ENCODE data around the gene TMEM9. TPM values are rescaled to one million over a fixed set of nuclear protein-coding genes. Genes with fewer than 3 reads are reported as not detected.

The TMEM9 gene
- total RNA-seq, 1 experiment from 2014 or later: 27.1 TPM

DNA sequence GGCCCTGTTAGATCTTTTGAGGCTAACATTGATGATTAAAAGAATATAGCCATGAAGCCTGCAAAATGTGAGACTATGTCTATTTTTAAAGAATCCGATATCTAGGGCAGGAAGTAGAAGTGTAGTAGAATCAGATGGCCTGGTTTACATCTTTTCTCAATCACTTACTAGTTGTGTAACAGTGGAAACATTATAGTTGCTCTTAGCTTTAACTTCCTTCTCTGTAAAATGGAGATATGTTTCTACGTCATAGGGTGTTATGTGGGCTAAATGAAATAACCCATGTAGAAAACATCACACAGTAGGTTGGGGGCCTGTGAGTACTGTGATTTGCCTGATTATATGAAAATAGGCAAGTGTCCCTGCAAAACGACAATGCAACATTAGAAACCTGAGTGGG is 31.9 kb upstream of the TMEM9 start:
- H2AFZ ChIP-seq (ENCODE audit: low read length): no peak overlapping the region
- no peaks in the 10 kb centered on the region for H3K9me2 ChIP-seq (replicated peaks; ENCODE audit: insufficient read depth, low read length)
- H3K79me2 ChIP-seq (ENCODE audit: low read length): no peaks in the 10 kb centered on the region
- H3K4me2 ChIP-seq (ENCODE audit: low read depth, low read length, poor library complexity, severe bottlenecking): no peak overlapping the region
- no peaks in the 10 kb centered on the region for H4K20me1 ChIP-seq (ENCODE audit: insufficient read depth, low read depth, low read length)
- peaks cover 9% of the 10 kb centered on the region for H3K4me1 ChIP-seq (ENCODE audit: low read length)
- no peak for DNase-seq
- no peak overlapping the region for H3K4me3 ChIP-seq (ENCODE audit: low read length)
- H3K27ac ChIP-seq (ENCODE audit: low read length): no peak overlapping the region
- no peaks in the 10 kb centered on the region for H3K27me3 ChIP-seq (ENCODE audit: low read length)
- no peaks in the 10 kb centered on the region for H3K36me3 ChIP-seq (ENCODE audit: insufficient read depth, low read length)
- no peaks in the 10 kb centered on the region for H3K9me3 ChIP-seq (ENCODE audit: low read length)
- no peak overlapping the region for H3K9ac ChIP-seq (ENCODE audit: low read length)

DNA sequence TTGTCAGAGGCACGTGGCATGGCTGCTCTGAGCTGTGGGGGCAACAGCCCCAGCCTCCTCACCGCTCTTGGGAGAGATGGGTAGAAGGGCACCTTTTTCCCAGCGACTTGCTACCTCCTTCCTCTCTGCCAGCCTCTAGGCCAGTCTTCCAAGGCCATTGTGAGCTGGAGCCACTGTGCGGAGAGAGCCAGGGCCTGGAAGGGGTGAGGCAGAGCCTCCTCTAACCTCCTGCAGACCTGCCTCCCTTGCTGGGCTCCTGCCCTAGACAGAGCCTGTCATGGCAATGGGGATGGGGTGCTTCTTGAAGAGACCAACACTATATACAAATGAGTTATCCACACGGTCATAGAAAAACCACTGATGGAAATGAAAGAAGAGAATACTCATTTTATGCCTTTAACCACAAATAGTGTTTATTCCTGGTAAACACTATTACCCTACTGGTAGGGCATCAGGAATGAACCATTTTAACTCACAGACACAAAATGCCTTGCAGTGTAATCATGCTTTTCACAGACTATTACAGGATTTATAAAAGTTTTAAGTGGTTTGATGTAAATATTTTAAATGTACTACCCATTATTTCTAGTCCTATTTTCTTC is 31.4 kb upstream of the TMEM9 start:
- no peak overlapping the region for H3K4me3 ChIP-seq (ENCODE audit: low read length)
- peaks cover 12% of the 10 kb centered on the region for H3K4me1 ChIP-seq (ENCODE audit: low read length)
- H3K4me2 ChIP-seq (ENCODE audit: low read depth, low read length, poor library complexity, severe bottlenecking): no peak overlapping the region
- no peak for DNase-seq
- no peaks in the 10 kb centered on the region for H3K27me3 ChIP-seq (ENCODE audit: low read length)
- H3K9ac ChIP-seq (ENCODE audit: low read length): no peak overlapping the region
- no peaks in the 10 kb centered on the region for H3K79me2 ChIP-seq (ENCODE audit: low read length)
- H3K36me3 ChIP-seq (ENCODE audit: insufficient read depth, low read length): no peaks in the 10 kb centered on the region
- H2AFZ ChIP-seq (ENCODE audit: low read length): no peak overlapping the region
- H3K9me2 ChIP-seq (replicated peaks; ENCODE audit: insufficient read depth, low read length): no peaks in the 10 kb centered on the region
- H3K27ac ChIP-seq (ENCODE audit: low read length): no peak overlapping the region
- no peaks in the 10 kb centered on the region for H3K9me3 ChIP-seq (ENCODE audit: low read length)
- H4K20me1 ChIP-seq (ENCODE audit: insufficient read depth, low read depth, low read length): no peaks in the 10 kb centered on the region

DNA sequence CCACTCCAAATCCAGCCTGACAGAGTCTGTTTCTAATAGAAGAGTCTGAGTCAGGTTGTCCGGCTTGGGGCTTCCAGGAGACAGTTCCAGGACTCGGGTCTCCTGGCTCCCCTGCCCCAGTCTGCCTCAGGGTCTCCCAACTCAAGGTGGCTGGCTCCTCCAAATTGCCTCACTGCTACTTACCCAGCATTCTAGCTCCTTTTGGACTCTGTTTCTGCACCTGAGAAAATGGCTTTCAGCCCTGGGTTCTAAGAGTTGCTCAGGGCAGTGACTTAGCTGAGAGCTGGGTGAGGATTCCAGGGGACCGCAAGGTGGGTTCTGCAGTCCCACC is 30.8 kb upstream of the TMEM9 start:
- Histone ChIP-seq H3K27me3 (ENCODE audit: low read length) (no peaks in the 10 kb centered on the region), H3K9me3 (ENCODE audit: low read length) (no peaks in the 10 kb centered on the region), H2AFZ (ENCODE audit: low read length) (no peak overlapping the region), H3K27ac (ENCODE audit: low read length) (no peak overlapping the region), H3K4me1 (ENCODE audit: low read length) (peaks cover 12% of the 10 kb centered on the region), H3K79me2 (ENCODE audit: low read length) (no peaks in the 10 kb centered on the region), H3K9me2 (replicated peaks; ENCODE audit: insufficient read depth, low read length) (no peaks in the 10 kb centered on the region), H4K20me1 (ENCODE audit: insufficient read depth, low read depth, low read length) (no peaks in the 10 kb centered on the region), H3K36me3 (ENCODE audit: insufficient read depth, low read length) (no peaks in the 10 kb centered on the region), H3K9ac (ENCODE audit: low read length) (no peak overlapping the region), H3K4me3 (ENCODE audit: low read length) (no peak overlapping the region), H3K4me2 (ENCODE audit: low read depth, low read length, poor library complexity, severe bottlenecking) (no peak overlapping the region)
- no peak for DNase-seq

DNA sequence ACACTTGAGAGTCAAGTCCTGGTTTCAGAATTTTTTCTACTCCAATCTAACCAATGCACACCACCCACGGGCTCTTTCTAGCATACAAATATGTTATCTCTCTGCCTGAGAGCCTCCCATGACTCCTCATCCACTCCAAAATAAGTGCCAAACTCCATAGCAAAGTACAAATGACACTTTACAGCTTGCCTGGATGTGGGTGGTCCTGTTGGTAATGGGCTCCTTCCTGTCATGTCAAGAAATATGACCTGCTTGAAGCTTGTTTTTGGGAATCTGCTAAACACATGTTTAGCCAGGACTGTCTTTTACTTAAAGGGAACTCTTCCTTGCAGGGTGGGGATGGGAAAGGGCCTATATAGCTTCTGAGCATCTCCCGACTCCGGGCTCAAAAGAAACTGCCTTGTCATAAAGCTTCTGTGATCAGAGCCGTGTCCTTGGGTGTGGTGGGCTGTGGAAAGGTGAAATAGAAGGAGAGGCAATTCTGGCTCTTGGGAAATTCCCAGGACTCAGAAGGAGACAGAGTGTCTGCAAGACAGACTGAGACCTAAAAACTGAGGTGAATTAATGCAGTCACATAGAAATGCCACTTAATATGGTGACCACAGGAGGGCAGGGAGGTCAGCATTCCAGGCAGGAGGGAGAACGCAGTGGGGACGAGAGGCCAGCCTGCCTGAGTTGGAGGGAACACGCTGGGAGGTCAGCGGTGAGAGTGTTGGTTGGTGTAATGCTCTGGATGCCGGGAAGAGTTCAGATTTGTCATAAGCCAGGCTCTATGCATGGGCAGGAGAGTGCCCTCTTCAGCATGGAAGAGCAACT is 30.2 kb upstream of the TMEM9 start:
- Histone ChIP-seq H3K4me3 (ENCODE audit: low read length) (no peak overlapping the region), H3K9me3 (ENCODE audit: low read length) (no peaks in the 10 kb centered on the region), H3K9ac (ENCODE audit: low read length) (no peak overlapping the region), H4K20me1 (ENCODE audit: insufficient read depth, low read depth, low read length) (no peaks in the 10 kb centered on the region), H3K27ac (ENCODE audit: low read length) (no peak overlapping the region), H3K27me3 (ENCODE audit: low read length) (no peaks in the 10 kb centered on the region), H3K36me3 (ENCODE audit: insufficient read depth, low read length) (no peaks in the 10 kb centered on the region), H2AFZ (ENCODE audit: low read length) (no peak overlapping the region), H3K79me2 (ENCODE audit: low read length) (no peaks in the 10 kb centered on the region), H3K4me2 (ENCODE audit: low read depth, low read length, poor library complexity, severe bottlenecking) (no peak overlapping the region), H3K9me2 (replicated peaks; ENCODE audit: insufficient read depth, low read length) (no peaks in the 10 kb centered on the region), H3K4me1 (ENCODE audit: low read length) (peaks cover 12% of the 10 kb centered on the region)
- DNase-seq: peak; percentile 60

DNA sequence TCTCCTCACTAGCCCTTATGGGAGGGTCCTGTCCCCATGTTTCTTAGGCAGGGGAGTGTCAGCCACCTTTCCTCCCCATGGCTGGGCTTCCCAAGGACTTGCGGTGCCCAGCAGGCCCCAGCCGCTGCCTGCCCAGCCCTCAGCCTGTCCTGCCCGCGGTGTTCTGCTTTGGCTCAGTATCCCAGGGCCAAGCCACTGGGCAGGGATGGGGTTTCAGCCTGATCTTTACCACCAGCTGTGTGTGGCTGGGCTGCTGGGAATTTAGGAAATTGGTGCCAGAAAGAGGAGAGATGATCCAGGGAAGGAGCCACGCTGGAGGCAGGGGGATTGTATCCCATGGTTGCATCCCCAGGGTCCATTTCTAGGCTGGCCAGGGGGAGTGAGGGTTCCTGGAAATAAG is 29.5 kb upstream of the TMEM9 start:
- Histone ChIP-seq H3K9me2 (replicated peaks; ENCODE audit: insufficient read depth, low read length) (no peaks in the 10 kb centered on the region), H3K36me3 (ENCODE audit: insufficient read depth, low read length) (no peaks in the 10 kb centered on the region), H4K20me1 (ENCODE audit: insufficient read depth, low read depth, low read length) (no peaks in the 10 kb centered on the region), H3K4me2 (ENCODE audit: low read depth, low read length, poor library complexity, severe bottlenecking) (no peak overlapping the region), H3K9me3 (ENCODE audit: low read length) (no peaks in the 10 kb centered on the region), H3K79me2 (ENCODE audit: low read length) (no peaks in the 10 kb centered on the region), H3K27me3 (ENCODE audit: low read length) (no peaks in the 10 kb centered on the region), H2AFZ (ENCODE audit: low read length) (no peak overlapping the region), H3K9ac (ENCODE audit: low read length) (no peak overlapping the region), H3K27ac (ENCODE audit: low read length) (no peak overlapping the region), H3K4me1 (ENCODE audit: low read length) (peaks cover 12% of the 10 kb centered on the region), H3K4me3 (ENCODE audit: low read length) (no peak overlapping the region)
- DNase-seq: no peak

DNA sequence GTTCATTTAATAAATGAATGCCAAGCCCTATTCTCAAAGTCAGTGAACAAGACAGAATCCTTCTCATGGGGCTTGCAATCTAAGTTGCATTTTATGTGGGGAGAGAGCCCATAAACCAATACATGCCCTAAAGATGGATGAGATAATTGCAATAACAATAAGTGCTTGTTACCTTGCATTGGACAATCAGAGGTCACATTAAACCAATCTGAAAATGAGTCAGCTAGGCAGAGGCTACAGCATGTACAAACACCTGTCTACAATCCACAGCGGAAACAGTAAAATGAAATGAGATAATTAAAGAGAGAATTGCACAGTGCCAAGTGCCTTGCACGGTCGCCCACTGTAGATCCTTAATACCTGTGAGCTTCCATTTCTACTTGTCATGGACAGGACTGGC is 28.9 kb upstream of the TMEM9 start:
- H4K20me1 ChIP-seq (ENCODE audit: insufficient read depth, low read depth, low read length): no peaks in the 10 kb centered on the region
- no peak overlapping the region for H3K27ac ChIP-seq (ENCODE audit: low read length)
- H2AFZ ChIP-seq (ENCODE audit: low read length): no peak overlapping the region
- H3K36me3 ChIP-seq (ENCODE audit: insufficient read depth, low read length): no peaks in the 10 kb centered on the region
- DNase-seq: no peak
- no peaks in the 10 kb centered on the region for H3K27me3 ChIP-seq (ENCODE audit: low read length)
- no peaks in the 10 kb centered on the region for H3K9me2 ChIP-seq (replicated peaks; ENCODE audit: insufficient read depth, low read length)
- no peak overlapping the region for H3K9ac ChIP-seq (ENCODE audit: low read length)
- H3K79me2 ChIP-seq (ENCODE audit: low read length): no peaks in the 10 kb centered on the region
- H3K9me3 ChIP-seq (ENCODE audit: low read length): no peaks in the 10 kb centered on the region
- no peak overlapping the region for H3K4me3 ChIP-seq (ENCODE audit: low read length)
- H3K4me1 ChIP-seq (ENCODE audit: low read length): peaks cover 12% of the 10 kb centered on the region
- H3K4me2 ChIP-seq (ENCODE audit: low read depth, low read length, poor library complexity, severe bottlenecking): no peak overlapping the region

DNA sequence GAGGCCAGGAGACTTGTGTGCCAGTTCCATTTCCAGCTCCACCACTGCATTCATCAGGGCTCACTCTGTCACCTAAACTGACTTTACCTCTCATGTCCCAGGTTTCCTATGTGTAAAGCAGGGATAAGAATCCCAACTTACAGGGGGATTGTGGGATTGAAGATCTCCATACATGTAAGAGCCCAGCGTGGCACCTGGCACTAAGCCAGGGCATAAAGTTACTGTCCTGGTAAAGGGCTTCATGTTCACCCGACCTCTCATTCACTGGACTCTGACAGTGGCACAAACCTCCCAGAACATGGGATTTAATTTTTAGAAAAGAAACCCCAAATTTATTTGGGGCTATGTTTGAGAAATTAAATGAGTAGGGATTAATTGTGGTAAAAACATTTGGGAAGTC is 27.5 kb upstream of the TMEM9 start:
- Histone ChIP-seq H3K4me1 (ENCODE audit: low read length) (peaks cover 12% of the 10 kb centered on the region), H4K20me1 (ENCODE audit: insufficient read depth, low read depth, low read length) (no peaks in the 10 kb centered on the region), H3K9me3 (ENCODE audit: low read length) (no peaks in the 10 kb centered on the region), H3K9ac (ENCODE audit: low read length) (no peak overlapping the region), H2AFZ (ENCODE audit: low read length) (no peak overlapping the region), H3K4me3 (ENCODE audit: low read length) (no peak overlapping the region), H3K36me3 (ENCODE audit: insufficient read depth, low read length) (no peaks in the 10 kb centered on the region), H3K4me2 (ENCODE audit: low read depth, low read length, poor library complexity, severe bottlenecking) (no peak overlapping the region), H3K27me3 (ENCODE audit: low read length) (no peaks in the 10 kb centered on the region), H3K9me2 (replicated peaks; ENCODE audit: insufficient read depth, low read length) (no peaks in the 10 kb centered on the region), H3K27ac (ENCODE audit: low read length) (no peak overlapping the region), H3K79me2 (ENCODE audit: low read length) (no peaks in the 10 kb centered on the region)
- no peak for DNase-seq

DNA sequence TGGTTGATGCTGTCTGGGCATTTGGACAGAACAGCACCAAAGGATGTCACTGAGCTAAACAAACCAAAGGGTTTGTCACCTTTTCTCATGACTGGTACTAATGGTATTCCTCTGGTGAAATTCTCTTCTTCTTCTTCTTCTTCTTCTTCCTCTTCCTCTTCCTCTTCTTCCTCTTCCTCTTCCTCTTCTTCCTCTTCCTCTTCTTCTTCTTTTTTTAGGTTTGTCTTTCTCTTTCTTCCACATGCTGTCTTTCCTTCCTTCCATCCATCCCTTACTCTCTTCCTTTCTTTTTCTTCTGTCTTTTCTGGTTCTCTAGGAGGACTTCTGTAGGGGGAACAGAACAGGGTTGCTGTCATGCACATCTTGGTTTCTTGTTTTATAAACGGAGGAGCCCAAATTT is 27.0 kb upstream of the TMEM9 start:
- Histone ChIP-seq H3K27me3 (ENCODE audit: low read length) (no peaks in the 10 kb centered on the region), H3K79me2 (ENCODE audit: low read length) (no peaks in the 10 kb centered on the region), H3K9ac (ENCODE audit: low read length) (no peak overlapping the region), H3K4me2 (ENCODE audit: low read depth, low read length, poor library complexity, severe bottlenecking) (no peak overlapping the region), H4K20me1 (ENCODE audit: insufficient read depth, low read depth, low read length) (no peaks in the 10 kb centered on the region), H3K9me2 (replicated peaks; ENCODE audit: insufficient read depth, low read length) (no peaks in the 10 kb centered on the region), H3K36me3 (ENCODE audit: insufficient read depth, low read length) (no peaks in the 10 kb centered on the region), H3K4me1 (ENCODE audit: low read length) (peaks cover 12% of the 10 kb centered on the region), H3K27ac (ENCODE audit: low read length) (no peak overlapping the region), H3K9me3 (ENCODE audit: low read length) (no peaks in the 10 kb centered on the region), H2AFZ (ENCODE audit: low read length) (no peak overlapping the region), H3K4me3 (ENCODE audit: low read length) (no peak overlapping the region)
- no peak for DNase-seq
